Measurements from ENCODE around the gene CTF1. TPM values are rescaled to one million over a fixed set of nuclear protein-coding genes. Genes with fewer than 3 reads are reported as not detected.
A peak's percentile ranks its signal among the peaks of the same experiment; 100 is the strongest.

The CTF1 gene
- total and polyA plus RNA-seq, 12 donors: 6.5 to 28.2 (median 17.8) TPM

DNA sequence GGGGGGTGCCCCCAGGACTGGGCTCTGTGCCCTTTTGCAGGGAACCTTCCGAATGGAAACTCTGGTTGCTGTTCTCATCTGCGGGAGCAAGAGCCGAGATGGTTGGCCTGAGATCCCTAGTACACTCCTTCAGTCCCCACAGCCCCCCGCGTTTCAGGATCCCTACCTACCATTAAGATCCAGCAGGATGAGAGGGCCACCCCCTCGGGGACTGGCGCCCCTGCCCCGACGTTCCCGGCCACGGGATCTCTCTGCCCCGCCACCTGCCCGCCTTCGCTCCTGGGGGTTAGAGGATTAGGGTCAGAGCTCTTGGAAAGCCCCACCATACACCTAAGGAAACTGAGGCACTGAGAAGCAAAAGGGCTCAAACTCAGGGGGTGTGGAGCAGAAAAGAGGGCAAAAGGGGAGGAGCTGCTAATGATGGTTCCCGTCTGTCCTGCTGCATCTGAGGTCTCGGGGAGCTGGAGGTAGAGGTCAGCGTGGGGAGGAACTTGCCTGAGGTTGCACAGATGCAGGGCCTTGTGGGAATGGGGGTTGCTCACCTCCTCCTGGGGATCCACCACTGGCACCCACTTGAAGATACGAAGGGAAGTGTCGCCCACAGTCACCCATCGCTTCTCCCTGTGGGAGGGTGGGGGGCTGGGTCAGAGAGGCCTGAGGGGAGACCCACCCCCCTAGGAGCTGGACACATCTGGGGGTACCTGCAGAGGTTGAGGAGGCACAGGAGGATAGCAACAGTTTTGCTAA is 3.6 kb upstream of the CTF1 start:
- peak overlapping the region; percentile 73 to 100 (median 94) for H3K4me3 ChIP-seq
- no peaks in the 10 kb centered on the region for H3K9me3 ChIP-seq
- H3K27ac ChIP-seq: peak overlapping the region in 9 of 10 donors; percentile 92 to 100 (median 96)
- ATAC-seq: peak in 1 of 8 donors; percentile 0
- 60 to 64% methylated on average over 20 of the region's 20 CpGs for WGBS, 2 donors
- no peaks in the 10 kb centered on the region for H3K27me3 ChIP-seq
- TF ChIP-seq, protein P1, sequence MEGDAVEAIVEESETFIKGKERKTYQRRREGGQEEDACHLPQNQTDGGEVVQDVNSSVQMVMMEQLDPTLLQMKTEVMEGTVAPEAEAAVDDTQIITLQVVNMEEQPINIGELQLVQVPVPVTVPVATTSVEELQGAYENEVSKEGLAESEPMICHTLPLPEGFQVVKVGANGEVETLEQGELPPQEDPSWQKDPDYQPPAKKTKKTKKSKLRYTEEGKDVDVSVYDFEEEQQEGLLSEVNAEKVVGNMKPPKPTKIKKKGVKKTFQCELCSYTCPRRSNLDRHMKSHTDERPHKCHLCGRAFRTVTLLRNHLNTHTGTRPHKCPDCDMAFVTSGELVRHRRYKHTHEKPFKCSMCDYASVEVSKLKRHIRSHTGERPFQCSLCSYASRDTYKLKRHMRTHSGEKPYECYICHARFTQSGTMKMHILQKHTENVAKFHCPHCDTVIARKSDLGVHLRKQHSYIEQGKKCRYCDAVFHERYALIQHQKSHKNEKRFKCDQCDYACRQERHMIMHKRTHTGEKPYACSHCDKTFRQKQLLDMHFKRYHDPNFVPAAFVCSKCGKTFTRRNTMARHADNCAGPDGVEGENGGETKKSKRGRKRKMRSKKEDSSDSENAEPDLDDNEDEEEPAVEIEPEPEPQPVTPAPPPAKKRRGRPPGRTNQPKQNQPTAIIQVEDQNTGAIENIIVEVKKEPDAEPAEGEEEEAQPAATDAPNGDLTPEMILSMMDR (IDR thresholded peaks at IDR 0.05): no peak
- intact Hi-C loops (cut with DNase I): loop anchor here in 1 of 10 donors (5.0 kb wide), 1 partner anchor 46 kb away; no protein-coding TSS in a partner anchor
- peaks cover 13 to 48% (median 36%) of the 10 kb centered on the region in 9 donors for H3K4me1 ChIP-seq
- no peak for DNase-seq
- H3K36me3 ChIP-seq: peaks cover 0 to 49% (median 19%) of the 10 kb centered on the region in 9 donors

DNA sequence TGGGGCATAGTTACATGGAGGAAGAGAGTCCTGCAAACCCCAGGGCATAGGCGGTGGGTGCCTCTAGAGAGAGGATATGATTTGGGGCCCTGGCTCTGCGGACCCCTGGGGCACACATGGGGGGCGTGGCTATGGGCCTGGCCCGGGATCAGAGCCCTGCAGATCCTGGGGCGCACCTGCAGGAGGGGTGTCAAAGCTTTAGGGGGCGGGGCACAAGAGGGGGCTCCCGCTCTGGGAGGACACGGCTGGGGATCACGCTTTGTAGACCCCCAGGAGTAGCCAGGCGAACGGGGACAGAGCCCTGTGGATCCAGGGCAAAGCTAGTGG is 3.0 kb upstream of the CTF1 start:
- 1 to 3% methylated on average over 11 of the region's 11 CpGs for WGBS, 2 donors
- Histone ChIP-seq H3K9me3 (no peaks in the 10 kb centered on the region), H3K4me1 (peaks cover 13 to 48% (median 36%) of the 10 kb centered on the region in 9 donors), H3K27ac (peak overlapping the region; percentile 92 to 100 (median 96)), H3K27me3 (no peaks in the 10 kb centered on the region), H3K36me3 (peaks cover 0 to 44% (median 19%) of the 10 kb centered on the region in 9 donors), H3K4me3 (peak overlapping the region; percentile 73 to 100 (median 94))
- TF ChIP-seq, protein P1 (IDR thresholded peaks at IDR 0.05): no peak
- ATAC-seq: peak in 1 of 8 donors; percentile 2
- intact Hi-C loops (cut with DNase I): loop anchor here in 1 of 10 donors (5.0 kb wide), 1 partner anchor 46 kb away; no protein-coding TSS in a partner anchor
- DNase-seq: peak in 1 of 2 donors; percentile 33

DNA sequence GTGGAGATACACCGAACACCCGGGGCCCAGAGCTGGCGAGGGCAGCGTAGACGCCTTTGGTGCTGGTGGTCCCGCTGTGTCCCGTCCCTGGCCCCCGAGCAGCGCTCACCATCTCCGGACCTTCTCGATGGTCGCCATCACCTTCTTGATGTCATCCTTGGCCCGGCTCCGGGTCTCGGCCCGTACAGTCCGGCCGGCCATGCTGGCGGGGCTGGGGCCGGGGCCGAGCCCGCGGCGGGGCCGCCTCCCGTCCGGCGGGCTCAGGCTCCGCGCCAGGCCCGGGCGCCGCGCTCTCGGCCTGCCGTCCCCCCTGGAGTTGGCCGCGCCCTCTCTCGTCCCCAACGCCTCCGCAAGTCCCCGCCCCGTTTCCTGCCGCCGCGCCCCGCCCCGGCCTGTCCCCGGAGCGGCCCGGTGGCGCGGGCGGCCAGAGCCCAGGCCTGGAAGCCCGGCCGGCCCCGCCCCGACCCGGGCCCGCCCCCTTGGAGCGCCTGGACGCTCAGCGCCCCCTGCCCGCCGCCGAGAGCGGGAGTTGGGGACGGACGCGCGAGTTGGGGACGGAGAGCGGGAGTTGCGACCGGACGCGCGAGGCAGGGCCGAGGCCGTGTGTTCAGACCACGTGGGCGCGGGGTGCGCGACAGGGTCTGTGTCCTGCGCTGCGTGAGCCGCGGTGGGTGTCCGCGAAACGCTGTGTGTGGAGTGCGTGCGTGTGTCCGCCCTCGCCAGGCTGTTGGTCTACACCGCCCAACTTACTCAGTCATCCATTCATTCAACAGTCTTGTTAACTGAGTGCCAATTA is 2.5 kb upstream of the CTF1 start, which contains the start of gene BCL7C:
TSS of gene BCL7C (minus strand) at position 334 of the 796 bp plus-strand sequence. CDS start at position 201, 133 bp downstream.
- H3K4me1 ChIP-seq: peaks cover 13 to 48% (median 36%) of the 10 kb centered on the region in 9 donors
- intact Hi-C loops (cut with DNase I): loop anchor here in 3 of 10 donors (1.0 to 5.0 kb wide), 3 partner anchors 28 to 49 kb away; no protein-coding TSS in a partner anchor
- 0 to 1% methylated on average over 63 to 97 of the region's 97 CpGs for WGBS, 2 donors
- ATAC-seq (peak; percentile 70 to 89 (median 86)), DNase-seq (peak; percentile 94 to 96)
- H3K27ac ChIP-seq: peak within 1 kb of the TSS; percentile 92 to 100 (median 97)
- H3K36me3 ChIP-seq: peaks cover 0 to 38% (median 17%) of the 10 kb centered on the region in 9 donors
- TF ChIP-seq, protein P1 (IDR thresholded peaks at IDR 0.05): peak in 8 of 9 donors; percentile 37 to 81 (median 58)
- H3K27me3 ChIP-seq: no peaks in the 10 kb centered on the region
- peak within 1 kb of the TSS; percentile 73 to 100 (median 94) for H3K4me3 ChIP-seq
- H3K9me3 ChIP-seq: no peaks in the 10 kb centered on the region
